Fibroblast of lung (primary cell): ENCODE results near the gene NCBP3.

Source experiments
- EZH2 ChIP-seq: IDR thresholded peaks from 2 replicates; pipeline ENCODE4 v1.5.1; 2012; ENCODE audit warnings: low read length, control low read depth, mild to moderate bottlenecking; ENCODE audit errors: missing control alignments
- TF ChIP-seq, protein P1 (sequence below), 2 donors: IDR thresholded peaks in 1 of 2; conservative IDR thresholded peaks in 1 of 2; 1 replicate in 1 of 2; 2 replicates in 1 of 2; pipeline ENCODE4 v1.5.1; 2011 to 2012; ENCODE audit warnings: low read length in 2 of 2, control low read depth in 1 of 2, inconsistent platforms in 1 of 2, low read depth in 1 of 2, mild to moderate bottlenecking in 1 of 2

DNA sequence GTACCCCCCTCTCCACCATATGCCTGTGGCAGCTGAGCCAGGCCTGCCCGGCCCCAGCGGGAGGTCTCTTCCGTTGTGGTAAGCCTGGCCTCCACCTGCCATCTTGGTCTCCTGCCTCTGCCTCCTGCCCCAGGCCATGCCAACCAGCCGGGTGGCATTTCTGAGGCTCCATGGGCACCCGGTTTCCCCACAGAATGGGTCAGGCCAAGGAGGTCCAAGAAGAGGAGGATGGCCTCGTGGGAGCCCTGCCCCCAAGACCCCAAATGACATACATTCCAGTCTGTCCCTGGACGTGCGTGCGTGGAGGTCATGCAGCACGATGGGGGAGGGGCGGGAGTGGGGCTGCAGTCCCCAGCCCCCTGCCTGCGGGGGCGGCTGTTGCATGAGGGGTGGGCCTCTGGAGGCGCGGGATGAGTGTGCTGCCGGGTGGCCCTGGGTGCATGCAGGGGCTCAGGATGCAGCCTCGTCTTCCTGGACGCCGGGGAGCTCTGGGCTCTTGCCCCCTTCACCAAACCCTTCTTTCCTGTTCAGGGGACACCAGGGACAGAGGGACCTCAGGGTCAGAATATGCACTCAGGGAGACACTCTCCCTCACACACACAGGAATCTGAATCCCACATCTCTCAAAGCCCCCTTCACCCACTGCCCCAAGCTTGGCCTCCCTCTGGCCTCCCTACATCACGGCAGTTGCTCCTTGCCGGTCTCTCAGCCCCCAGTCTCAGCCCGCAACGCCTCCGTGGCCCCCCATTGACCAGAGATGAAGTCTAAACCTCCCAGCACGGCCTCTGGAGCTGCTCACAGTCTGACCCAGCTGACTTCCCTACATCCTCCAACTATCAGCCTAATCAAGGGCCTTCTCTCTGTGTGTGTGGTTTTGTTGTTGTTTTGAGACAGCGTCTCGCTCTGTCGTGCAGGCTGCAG, 16.0 kb upstream of the NCBP3 start:
- TF ChIP-seq, protein P1, sequence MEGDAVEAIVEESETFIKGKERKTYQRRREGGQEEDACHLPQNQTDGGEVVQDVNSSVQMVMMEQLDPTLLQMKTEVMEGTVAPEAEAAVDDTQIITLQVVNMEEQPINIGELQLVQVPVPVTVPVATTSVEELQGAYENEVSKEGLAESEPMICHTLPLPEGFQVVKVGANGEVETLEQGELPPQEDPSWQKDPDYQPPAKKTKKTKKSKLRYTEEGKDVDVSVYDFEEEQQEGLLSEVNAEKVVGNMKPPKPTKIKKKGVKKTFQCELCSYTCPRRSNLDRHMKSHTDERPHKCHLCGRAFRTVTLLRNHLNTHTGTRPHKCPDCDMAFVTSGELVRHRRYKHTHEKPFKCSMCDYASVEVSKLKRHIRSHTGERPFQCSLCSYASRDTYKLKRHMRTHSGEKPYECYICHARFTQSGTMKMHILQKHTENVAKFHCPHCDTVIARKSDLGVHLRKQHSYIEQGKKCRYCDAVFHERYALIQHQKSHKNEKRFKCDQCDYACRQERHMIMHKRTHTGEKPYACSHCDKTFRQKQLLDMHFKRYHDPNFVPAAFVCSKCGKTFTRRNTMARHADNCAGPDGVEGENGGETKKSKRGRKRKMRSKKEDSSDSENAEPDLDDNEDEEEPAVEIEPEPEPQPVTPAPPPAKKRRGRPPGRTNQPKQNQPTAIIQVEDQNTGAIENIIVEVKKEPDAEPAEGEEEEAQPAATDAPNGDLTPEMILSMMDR (conservative IDR thresholded peaks at IDR 0.05 in 1 of 2, IDR thresholded peaks at IDR 0.05 in 1 of 2; ENCODE audit: low read depth in 1 of 2, low read length in 2 of 2) = no peak
- no peak for TF ChIP-seq EZH2
